Colon (tissue), 2 donors: ENCODE data around the gene TRIO.

ENCODE experiments used
- FAIRE-seq: peaks from 2 replicates; lab custom pipeline; 2012; peaks lifted over from hg19 to GRCh38; lab: Jason Lieb, UNC
- donor health status: control.
- donor health status: control.

TRIO gene

GRCh38 chr5:14439087-14439871 is 296.1 kb downstream of the TRIO start:
- FAIRE-seq, result no peak

DNA sequence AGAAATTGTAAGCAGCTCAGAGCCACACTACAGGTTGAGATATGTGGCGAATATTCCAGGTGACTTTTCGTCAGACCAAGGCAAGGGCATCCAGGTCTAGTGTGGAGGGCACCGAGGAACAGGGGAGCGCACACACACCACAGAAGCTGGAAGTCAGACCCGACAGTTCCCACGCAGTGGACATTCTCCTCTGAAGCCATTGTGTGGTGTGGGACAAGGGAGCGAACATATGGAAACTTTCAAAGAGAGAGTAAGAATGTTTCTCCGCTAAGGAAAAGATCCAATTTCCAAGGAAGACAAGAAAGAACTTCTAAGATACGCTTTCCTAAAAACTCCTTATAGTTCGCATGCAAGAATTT is 297.1 kb downstream of the TRIO start:
- FAIRE-seq, result no peak

DNA sequence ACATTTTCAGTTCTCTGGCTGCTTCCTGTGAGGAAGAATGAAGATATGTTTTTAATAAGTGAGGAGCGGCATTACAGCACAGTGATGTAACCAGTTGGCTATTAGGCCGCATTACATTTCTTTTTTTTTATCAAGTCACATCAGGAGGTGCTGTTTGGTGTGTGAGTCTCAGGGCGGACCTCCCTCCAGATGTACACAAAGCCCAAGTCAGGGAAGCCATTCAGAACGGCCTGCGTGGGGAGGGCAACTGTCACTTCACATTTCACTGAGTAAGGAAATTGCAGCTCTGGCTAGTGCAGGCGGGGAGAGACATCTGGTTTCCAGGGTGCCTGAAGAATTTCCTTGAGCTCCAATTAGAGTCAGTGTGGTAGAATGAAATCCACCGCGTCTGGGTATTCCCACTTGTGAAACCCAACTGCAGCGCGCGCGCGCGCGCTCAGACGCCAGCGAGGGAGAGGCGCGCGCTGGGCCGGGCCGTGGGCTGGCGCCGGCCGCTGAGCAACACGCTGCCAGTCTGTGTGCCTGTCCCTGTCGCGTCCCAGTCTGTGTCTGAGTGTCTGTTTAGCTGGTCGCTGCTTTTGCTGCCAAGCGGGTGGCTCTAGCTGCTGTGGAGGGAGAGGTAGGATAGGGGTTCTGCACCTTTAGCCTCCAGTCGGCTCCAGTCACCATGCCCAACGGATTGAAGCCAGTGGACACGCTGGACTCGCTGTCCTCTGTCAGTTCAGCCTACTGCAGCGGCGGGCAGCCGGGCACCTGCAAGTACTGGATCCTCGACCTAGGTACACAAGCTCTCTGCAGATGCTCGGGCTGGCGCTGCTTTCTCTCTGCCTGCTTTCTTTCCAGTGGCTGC is 297.7 kb downstream of the TRIO start:
- FAIRE-seq, result no peak

GRCh38 chr5:14441641-14442040 is 298.5 kb downstream of the TRIO start:
- no peak for FAIRE-seq

DNA sequence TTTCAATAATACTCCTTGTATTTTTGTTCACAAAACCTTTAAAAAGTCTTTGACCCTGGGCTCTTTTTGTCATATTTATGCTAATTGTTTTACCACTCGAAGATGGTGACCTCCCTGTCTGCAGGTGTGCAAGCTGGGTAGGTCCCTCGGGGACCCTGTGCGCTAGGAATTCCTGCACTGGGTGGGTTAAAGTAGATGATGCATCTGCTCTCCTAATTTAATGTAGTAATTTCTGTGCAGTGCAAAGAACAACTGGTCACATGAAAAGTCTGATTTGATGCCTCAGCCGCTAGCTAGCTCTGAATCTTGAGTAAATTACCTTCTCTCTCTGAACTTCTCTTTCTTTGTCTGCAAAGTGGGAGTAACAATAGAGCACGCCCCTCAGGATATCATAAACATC is 299.4 kb downstream of the TRIO start:
- FAIRE-seq, result no peak

GRCh38 chr5:14443671-14444093 is 300.5 kb downstream of the TRIO start:
- no peak for FAIRE-seq

GRCh38 chr5:14444161-14444560 is 301.0 kb downstream of the TRIO start:
- no peak for FAIRE-seq

DNA sequence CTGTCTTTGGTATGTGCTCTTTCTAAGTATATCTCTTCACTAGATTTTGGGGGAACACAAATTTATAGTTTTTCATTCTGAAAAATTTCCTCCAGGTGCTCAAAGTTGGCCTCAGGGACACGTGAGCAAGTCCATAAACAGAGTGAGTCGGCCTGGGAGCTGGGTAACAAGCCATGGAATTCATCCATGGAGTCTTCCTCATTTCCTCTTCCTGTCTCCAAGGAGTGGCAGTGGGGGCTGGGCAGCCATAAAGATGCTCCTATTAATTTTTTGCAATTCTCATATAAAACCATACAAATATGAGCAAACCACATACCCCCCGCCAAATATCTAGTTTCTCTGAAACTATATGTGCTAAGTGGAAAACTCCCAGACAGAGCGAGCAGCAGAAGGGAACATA is 301.9 kb downstream of the TRIO start:
- FAIRE-seq, result no peak

DNA sequence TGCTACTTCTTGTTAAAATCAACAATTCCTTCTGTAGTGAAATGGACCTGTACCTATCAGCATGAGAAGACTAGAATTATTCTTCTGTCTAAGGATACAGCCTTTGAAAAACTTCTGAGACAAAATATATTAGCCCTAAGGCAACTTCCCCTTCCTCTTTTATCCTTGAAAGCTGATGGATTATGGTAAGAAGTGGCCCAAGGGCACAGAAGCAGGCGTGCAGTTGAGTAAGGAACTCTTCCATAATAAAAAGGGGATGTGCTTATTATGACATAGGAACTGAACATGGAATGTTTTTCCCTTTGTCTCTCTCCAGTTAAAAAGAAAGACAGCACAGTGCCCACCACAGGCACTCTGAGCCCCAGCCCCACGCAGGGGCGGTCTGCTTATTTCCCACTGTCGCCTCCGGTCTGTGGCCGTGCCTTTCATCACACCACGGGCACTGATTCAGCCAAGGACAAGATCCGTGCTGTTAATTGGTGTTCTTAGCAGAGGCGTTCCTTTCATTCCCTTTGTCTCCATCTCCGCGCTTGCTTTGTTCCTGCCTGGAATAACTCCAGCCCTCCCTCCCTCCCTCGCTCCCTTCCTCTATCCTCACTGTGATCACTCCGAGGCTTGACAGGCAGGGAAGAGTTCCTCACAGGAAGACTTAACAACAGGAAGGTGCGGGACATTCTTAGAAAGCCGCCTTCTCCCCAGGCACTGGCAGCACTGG is 302.6 kb downstream of the TRIO start:
- FAIRE-seq, result no peak

DNA sequence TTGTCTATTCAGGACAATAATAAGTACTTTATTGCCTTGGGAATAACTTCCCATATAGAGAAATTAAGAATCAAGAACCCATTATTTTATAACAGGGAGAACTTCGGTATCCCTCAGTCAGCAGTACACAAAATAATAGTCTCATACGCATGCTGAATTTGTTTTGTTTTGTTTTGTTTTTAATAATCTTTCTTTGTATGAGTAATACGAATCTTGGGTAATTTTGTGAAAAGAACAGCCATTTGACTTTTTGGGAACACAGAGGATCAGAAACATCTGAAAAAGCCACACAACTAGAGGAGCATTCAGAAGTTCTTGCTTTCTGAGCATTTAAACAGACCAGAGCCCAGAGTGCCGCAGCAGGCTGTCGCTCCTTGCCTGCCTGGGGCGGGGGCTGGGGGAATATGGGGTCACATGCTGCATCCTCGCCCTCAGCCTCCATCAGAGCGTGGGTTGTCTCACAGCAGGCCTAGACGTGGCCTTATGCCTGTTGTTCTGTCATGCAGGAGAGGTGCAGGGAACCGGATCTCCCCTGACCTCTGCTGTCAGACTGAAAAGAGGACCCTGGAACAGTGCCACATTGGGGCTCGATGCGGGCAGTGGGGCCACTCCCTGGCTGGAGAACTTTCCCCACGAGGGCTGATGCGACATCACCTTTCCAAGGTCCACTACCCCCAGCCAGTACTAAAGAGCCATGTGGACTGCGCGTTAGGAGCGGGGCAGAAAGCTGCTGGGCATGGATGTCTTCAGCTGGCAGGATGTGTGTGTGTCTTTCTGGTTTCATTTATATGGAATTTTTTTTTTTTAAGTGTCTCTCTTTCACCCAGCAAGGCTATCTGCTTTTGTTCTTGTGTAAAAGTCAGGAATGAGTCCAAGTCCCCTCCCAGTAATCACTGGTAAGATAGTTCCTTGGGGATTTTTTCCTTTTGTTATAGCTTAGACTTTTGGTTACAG is 305.1 kb downstream of the TRIO start:
- no peak for FAIRE-seq

- no peak for FAIRE-seq
These were observed 306.0 kb downstream of the TRIO start for GRCh38 chr5:14449052-14449661.

DNA sequence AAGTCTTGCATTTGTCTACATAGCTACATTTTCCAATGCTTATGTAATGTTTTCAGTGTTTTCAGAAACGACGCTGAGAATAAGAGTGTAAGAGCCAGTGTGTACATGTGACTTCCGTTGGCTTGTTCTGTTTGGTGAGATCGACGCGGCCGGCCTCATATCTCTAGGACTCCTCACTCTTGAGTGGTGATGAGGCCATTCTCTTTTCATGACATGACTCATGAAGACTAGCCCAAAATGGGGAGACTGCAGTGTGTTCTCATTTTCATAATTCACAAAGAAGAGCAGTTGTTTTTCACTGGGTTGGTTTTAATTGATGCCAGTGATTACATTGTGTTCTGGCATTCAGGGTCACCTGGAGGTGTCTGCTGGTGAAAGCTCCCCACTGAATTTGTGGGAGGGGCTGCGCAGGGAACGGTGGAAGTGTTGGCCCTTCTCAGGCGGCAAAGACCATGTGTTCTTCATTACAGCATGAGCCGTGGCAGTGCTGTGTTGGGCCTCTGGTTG is 306.9 kb downstream of the TRIO start:
- no peak for FAIRE-seq

- FAIRE-seq, result no peak
These were observed 307.6 kb downstream of the TRIO start for GRCh38 chr5:14450742-14451141.

GRCh38 chr5:14451871-14452270 is 308.7 kb downstream of the TRIO start:
- no peak for FAIRE-seq

DNA sequence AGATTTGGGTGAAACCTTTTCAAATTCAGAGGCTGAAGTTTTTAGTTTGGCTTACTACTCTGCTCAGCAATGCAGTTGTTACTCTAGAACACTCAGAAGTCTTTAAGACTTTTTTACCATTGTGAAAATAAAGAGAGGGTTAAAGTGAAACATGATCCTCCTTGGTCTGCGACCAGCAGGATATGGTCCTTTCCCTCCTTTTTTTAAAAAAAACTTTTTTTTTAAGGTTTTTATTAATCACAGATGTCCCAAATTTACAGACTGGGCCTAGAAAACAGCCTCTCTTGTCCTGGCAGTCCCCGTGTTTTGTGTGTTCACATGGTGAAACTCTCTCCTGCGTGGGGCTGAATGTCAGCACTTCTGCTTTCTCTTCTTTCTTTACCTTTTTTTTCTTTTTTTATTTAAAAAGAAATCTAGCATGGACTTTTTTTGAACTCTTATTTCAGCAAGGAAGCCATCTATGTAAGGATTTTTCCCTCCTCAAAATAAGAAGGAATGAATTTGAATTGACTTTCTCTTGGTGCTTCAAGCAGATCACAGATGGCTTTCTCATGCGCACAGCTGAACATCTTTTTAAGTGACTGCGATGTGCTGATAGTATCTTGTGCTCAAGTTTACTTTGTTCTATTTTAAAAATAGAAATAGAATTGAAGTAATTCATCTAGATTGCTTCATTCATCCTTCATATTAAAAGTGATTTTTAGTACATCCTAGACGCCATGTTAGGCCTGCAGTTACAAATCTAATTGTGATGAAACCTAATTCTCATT is 309.7 kb downstream of the TRIO start:
- no peak for FAIRE-seq

- FAIRE-seq, result no peak
These were observed 310.3 kb downstream of the TRIO start for GRCh38 chr5:14453481-14453880.

DNA sequence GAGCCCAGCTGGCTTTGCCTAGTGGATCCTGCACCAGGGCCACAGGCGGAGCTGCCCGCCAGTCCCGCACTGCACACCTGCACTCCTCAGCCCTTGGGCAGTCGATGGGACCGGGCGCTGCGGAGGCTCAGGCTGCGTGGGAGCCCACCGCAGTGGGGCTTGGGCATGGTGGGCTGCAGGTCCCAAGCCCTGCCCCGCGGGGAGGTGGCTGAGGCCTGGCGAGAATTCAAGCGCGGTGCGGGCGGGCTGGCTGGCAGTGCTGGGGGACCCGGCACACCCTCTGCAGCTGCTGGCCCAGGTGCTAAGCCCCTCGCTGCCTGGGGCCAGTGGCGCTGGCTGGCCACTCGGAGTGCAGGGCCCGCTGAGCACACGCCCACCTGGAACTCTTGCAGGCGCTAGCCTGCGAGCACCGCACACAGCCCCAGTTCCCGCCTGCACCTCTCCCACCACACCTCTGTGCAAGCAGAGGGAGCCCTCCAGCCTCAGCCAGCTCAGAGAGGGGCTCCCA is 312.7 kb downstream of the TRIO start:
- no peak for FAIRE-seq

DNA sequence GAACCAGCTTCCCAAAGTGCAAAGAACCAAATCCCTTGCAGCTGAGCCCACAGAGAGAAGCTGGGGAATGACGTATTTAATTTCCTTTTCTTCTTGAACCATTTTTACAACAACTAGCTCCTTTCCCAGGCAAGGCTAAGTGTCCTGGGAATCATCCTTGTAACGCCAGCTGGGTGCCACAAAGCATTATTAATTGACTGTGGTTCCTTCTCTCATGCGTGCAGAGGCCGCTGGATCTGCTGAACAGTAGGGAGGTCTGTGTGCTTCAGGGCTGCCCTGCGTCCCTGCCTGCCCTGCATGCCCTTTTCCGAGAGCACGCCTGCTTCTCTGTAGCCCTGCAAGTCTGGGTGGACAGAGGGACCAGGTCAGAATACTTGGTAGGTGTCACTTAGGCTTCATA is 314.3 kb downstream of the TRIO start:
- no peak for FAIRE-seq

DNA sequence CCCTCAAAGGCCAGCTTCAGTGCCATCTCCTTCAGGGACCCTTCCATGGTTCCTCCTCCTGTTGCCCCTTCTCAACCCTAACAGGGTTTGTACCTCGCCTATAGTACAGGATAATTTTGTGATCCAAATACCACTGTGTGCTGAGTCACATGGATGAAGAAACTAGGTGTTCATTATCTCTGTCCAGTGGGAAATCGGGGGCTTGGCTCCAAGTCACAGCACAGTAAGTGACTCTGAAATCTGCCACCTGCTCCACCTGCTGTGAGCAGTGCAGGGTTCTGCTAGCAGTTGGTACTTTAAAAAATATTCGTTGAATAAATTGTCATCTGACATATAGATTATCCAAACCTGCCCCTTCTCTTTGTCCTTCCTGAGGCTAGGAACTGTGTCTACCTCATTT is 315.3 kb downstream of the TRIO start:
- no peak for FAIRE-seq

GRCh38 chr5:14460844-14461398 is 317.8 kb downstream of the TRIO start:
- no peak for FAIRE-seq
